IMR-90 (cell line): ENCODE data around the gene RXFP1. TPM values are rescaled to one million over a fixed set of nuclear protein-coding genes. Genes with fewer than 3 reads are reported as not detected.
A peak's percentile ranks its signal among the peaks of the same experiment; 100 is the strongest.

Source experiments
- ATAC-seq: fragments of 200-7000 bp; cut with Tn5 transposase; 2 replicates; pipeline ENCODE4 v1.9.1; 2020; ENCODE audit warnings: low read depth, mild to moderate bottlenecking, moderate library complexity
- BruUV-seq: library from RNA; stranded (reverse); fragments of 400-500 nt; replicated peaks from 2 replicates; lab custom pipeline; 2021; lab: Mats Ljungman, UMichigan
- CTCF ChIA-PET: fragments of 300-600 bp; formaldehyde crosslinking; extraction: SDS; loops from one replicate; lab custom pipeline; 2021; ENCODE audit warnings: antibody characterized with exemption; lab: Yijun Ruan, JAX
- POLR2A ChIA-PET: fragments of 300-600 bp; sonication (Branson Sonifier 250); formaldehyde crosslinking; loops from one replicate; lab custom pipeline; 2022; ENCODE audit warnings: antibody characterized with exemption; ENCODE audit not compliant: unreplicated experiment; lab: Charles Lee
- DNase-seq: peaks from one replicate; pipeline ENCODE4 v3.0.0; 2013
- H2AFZ ChIP-seq: replicated peaks from 2 replicates; pipeline ENCODE3; 2013; ENCODE audit warnings: low read length, mild to moderate bottlenecking; ENCODE audit not compliant: poor library complexity
- H2AK5ac ChIP-seq: 2 replicates; pipeline ENCODE4 v1.6.1; 2013; ENCODE audit warnings: low read depth, low read length, inconsistent platforms
- H2AK9ac ChIP-seq: replicated peaks from 2 replicates; pipeline ENCODE3; 2013; ENCODE audit warnings: mild to moderate bottlenecking, low read depth, low read length, moderate library complexity; ENCODE audit not compliant: poor library complexity
- H2BK120ac ChIP-seq: 2 replicates; pipeline ENCODE4 v1.6.1; 2013; ENCODE audit warnings: low read depth, low read length, inconsistent platforms
- H2BK15ac ChIP-seq: 3 replicates; pipeline ENCODE4 v1.6.1; 2013; ENCODE audit warnings: low read depth, low read length, inconsistent platforms
- H2BK20ac ChIP-seq: 2 replicates; pipeline ENCODE4 v1.6.1; 2013; ENCODE audit warnings: low read depth, mild to moderate bottlenecking, inconsistent platforms, low read length, moderate library complexity
- H2BK5ac ChIP-seq: 2 replicates; pipeline ENCODE4 v1.6.1; 2013; ENCODE audit warnings: mild to moderate bottlenecking, low read depth, low read length, inconsistent platforms; ENCODE audit not compliant: poor library complexity, severe bottlenecking
- H3K14ac ChIP-seq: replicated peaks from 2 replicates; pipeline ENCODE4 v1.6.1; 2013; ENCODE audit warnings: low read depth, low read length, inconsistent platforms
- H3K18ac ChIP-seq: 2 replicates; pipeline ENCODE4 v1.6.1; 2013; ENCODE audit warnings: low read depth, low read length, control low read depth
- H3K23ac ChIP-seq: 2 replicates; pipeline ENCODE4 v1.6.1; 2013; ENCODE audit warnings: low read depth, low read length, inconsistent platforms
- H3K27ac ChIP-seq: 2 replicates; pipeline ENCODE4 v1.5.1; 2013; ENCODE audit warnings: mild to moderate bottlenecking, control low read depth, low read length; ENCODE audit not compliant: insufficient read depth
- H3K27me3 ChIP-seq: 2 replicates; pipeline ENCODE4 v1.6.1; 2013; ENCODE audit warnings: low read length; ENCODE audit not compliant: control insufficient read depth, insufficient read depth
- H3K36me3 ChIP-seq: 2 replicates; pipeline ENCODE4 v1.6.1; 2013; ENCODE audit warnings: low read length, mixed read lengths; ENCODE audit not compliant: control insufficient read depth, insufficient read depth
- H3K4ac ChIP-seq: 2 replicates; pipeline ENCODE4 v1.6.1; 2013; ENCODE audit warnings: low read depth, low read length, inconsistent platforms
- H3K4me1 ChIP-seq: 2 replicates; pipeline ENCODE4 v1.6.1; 2013; ENCODE audit warnings: low read length, mixed read lengths; ENCODE audit not compliant: control insufficient read depth, insufficient read depth
- H3K4me2 ChIP-seq: 2 replicates; pipeline ENCODE4 v1.6.1; 2013; ENCODE audit warnings: low read depth, mild to moderate bottlenecking, control low read depth, low read length, moderate library complexity
- H3K4me3 ChIP-seq: 2 replicates; pipeline ENCODE4 v1.5.1; 2013; ENCODE audit warnings: low read depth, mild to moderate bottlenecking, control low read depth, low read length, moderate library complexity; ENCODE audit not compliant: insufficient read depth
- H3K56ac ChIP-seq: 2 replicates; pipeline ENCODE4 v1.6.1; 2013; ENCODE audit warnings: low read length, inconsistent platforms; ENCODE audit not compliant: insufficient read depth; ENCODE audit errors: extremely low read depth
- H3K79me1 ChIP-seq, 2 experiments: 2 replicates each; pipeline ENCODE4 v1.6.1; 2013; ENCODE audit warnings: low read length in 2 of 2, inconsistent platforms in 1 of 2, low read depth in 1 of 2
- H3K9ac ChIP-seq: 2 replicates; pipeline ENCODE4 v1.6.1; 2013; ENCODE audit warnings: low read depth, low read length, control low read depth
- H3K9me1 ChIP-seq: 2 replicates; pipeline ENCODE4 v1.6.1; 2013; ENCODE audit warnings: low read length, inconsistent platforms; ENCODE audit not compliant: insufficient read depth
- H3K9me3 ChIP-seq: 2 replicates; pipeline ENCODE4 v1.6.1; 2013; ENCODE audit warnings: low read length; ENCODE audit not compliant: control insufficient read depth, insufficient read depth
- H4K20me1 ChIP-seq: 2 replicates; pipeline ENCODE4 v1.6.1; 2013; ENCODE audit warnings: low read length, inconsistent platforms; ENCODE audit not compliant: insufficient read depth
- H4K5ac ChIP-seq: 2 replicates; pipeline ENCODE4 v1.6.1; 2013; ENCODE audit warnings: mild to moderate bottlenecking, low read depth, low read length, control low read depth
- H4K8ac ChIP-seq, 2 experiments: 2 replicates each; pipeline ENCODE4 v1.6.1; 2013; ENCODE audit warnings: low read depth in 2 of 2, low read length in 2 of 2, control low read depth in 1 of 2, inconsistent platforms in 1 of 2
- H4K91ac ChIP-seq: 2 replicates; pipeline ENCODE4 v1.6.1; 2013; ENCODE audit warnings: low read depth, low read length, inconsistent platforms; ENCODE audit not compliant: insufficient read depth
- BHLHE40 ChIP-seq: fragments of 150-350 bp; IDR thresholded peaks from 2 replicates; pipeline ENCODE4 v1.6.1; 2016; ENCODE audit warnings: mild to moderate bottlenecking, low read depth, low read length
- CEBPB ChIP-seq: IDR thresholded peaks from 2 replicates; pipeline ENCODE4 v1.6.1; 2012; ENCODE audit warnings: low read depth, low read length, improper control_type of control experiment
- CHD1 ChIP-seq: IDR thresholded peaks from 2 replicates; pipeline ENCODE4 v1.6.1; 2012; ENCODE audit warnings: low read depth, low read length, improper control_type of control experiment
- FOS ChIP-seq: fragments of 150-350 bp; IDR thresholded peaks from 2 replicates; pipeline ENCODE4 v1.6.1; 2016; ENCODE audit warnings: low read depth, low read length
- MAFK ChIP-seq: IDR thresholded peaks from 2 replicates; pipeline ENCODE4 v1.6.1; 2012; ENCODE audit warnings: low read depth, low read length, improper control_type of control experiment
- MAZ ChIP-seq: IDR thresholded peaks from 2 replicates; pipeline ENCODE4 v1.6.1; 2012; ENCODE audit warnings: low read depth, mild to moderate bottlenecking, low read length, improper control_type of control experiment, moderate library complexity, borderline replicate concordance
- MXI1 ChIP-seq: IDR thresholded peaks from 2 replicates; pipeline ENCODE4 v1.6.1; 2012; ENCODE audit warnings: low read depth, mild to moderate bottlenecking, low read length, moderate library complexity, borderline replicate concordance
- NFE2L2 ChIP-seq: fragments of 150-350 bp; IDR thresholded peaks from 2 replicates; pipeline ENCODE4 v1.6.1; 2016; ENCODE audit warnings: low read depth, mild to moderate bottlenecking, low read length
- RCOR1 ChIP-seq: IDR thresholded peaks from 2 replicates; pipeline ENCODE4 v1.6.1; 2012; ENCODE audit warnings: mild to moderate bottlenecking, low read length, improper control_type of control experiment; ENCODE audit not compliant: insufficient replicate concordance
- WGBS, 2 experiments: methylation state at CpG; one replicate each; pipeline versions ENCODE4 v1.1.5 to v1.1.7; 2013; ENCODE audit warnings: missing lambda C conversion rate in 2 of 2; ENCODE audit not compliant: insufficient read length in 1 of 2; ENCODE audit errors: extremely low coverage in 2 of 2; 5-methylcytosine and 5-hydroxymethylcytosine counted together
- dilution Hi-C: fragments of 300-500 bp; cut with HindIII; formaldehyde crosslinking; loops from one replicate; pipeline ENCODE4 v1.14.3; 2018; ENCODE audit warnings: low sequenced_read_pairs; ENCODE audit not compliant: unreplicated experiment
- in situ Hi-C: fragments of 300-500 bp; cut with MboI; formaldehyde crosslinking; loops from 3 replicates; pipeline ENCODE4 v1.14.3; 2019; ENCODE audit warnings: low sequenced_read_pairs, inconsistent platforms, mixed read lengths
- intact Hi-C: fragments of 100-400 bp; cut with micrococcal nuclease; formaldehyde crosslinking; loops from 2 replicates; pipeline ENCODE4 v1.10.0; 2022
- polyA plus RNA-seq, 3 experiments: library from polyadenylated mRNA; depleted of rRNA; stranded (reverse); fragments of >200 nt; gene quantifications; 2 replicates each; pipeline ENCODE4 v1.2.3, GENCODE V29; 2012; ENCODE audit warnings: low replicate concordance in 1 of 3
- total RNA-seq: library from RNA; depleted of rRNA; stranded (reverse); fragments of >200 nt; gene quantifications from 2 replicates; pipeline ENCODE4 v1.2.3, GENCODE V29; 2012
- TF ChIP-seq, protein P1 (sequence below): fragments of 150-350 bp; IDR thresholded peaks from 2 replicates; pipeline ENCODE4 v1.6.1; 2016; ENCODE audit warnings: low read depth, mild to moderate bottlenecking, low read length, moderate library complexity, borderline replicate concordance
- TF ChIP-seq, protein P2 (sequence below): conservative IDR thresholded peaks from 2 replicates; pipeline ENCODE4 v1.5.1; 2012; ENCODE audit warnings: mild to moderate bottlenecking, low read depth, low read length, improper control_type of control experiment
- TF ChIP-seq, protein P3 (sequence below): fragments of 150-350 bp; IDR thresholded peaks from 2 replicates; pipeline ENCODE4 v1.6.1; 2017; ENCODE audit warnings: mild to moderate bottlenecking, antibody characterized with exemption, low read length, low read depth

RXFP1 gene
- total and polyA plus RNA-seq, 2 of the 4 experiments (the other 2 are of a cell fraction), result not detected

DNA sequence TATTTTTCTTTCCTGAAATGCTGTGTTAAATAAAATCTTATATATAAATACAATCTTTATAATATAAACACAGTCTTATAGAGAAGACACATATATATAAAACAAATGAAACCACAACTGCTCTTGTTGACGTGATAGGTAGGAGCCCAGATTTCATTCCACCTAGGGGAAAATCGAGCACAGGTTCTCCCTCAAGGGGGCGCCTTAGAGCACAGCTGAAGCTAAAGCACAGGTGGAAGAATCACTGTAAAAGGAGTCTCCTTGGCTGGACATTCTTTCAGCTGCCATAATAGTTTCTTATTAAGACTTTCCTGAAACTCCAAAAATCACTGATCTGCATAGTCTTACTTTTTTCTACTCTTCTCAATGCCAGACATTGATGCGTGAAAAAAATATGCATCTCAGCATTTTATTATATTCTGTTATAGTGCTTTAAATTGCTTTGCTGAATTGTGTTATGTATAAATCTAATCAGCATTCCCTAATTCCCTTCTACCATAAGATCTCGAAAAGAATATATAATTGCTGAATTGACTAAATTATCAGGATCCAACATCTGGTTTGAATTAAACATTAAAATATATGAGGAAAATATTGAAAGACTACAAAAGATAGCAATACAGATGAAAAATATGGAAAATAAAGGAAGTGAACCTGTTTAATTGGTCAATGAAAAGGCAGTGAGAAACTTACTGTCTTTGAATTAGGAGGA is 25.5 kb upstream of the RXFP1 start:
- CTCF ChIA-PET, result interaction anchor here (0.7 kb wide), 1 partner anchor 12 kb away, joined by 3 read pairs; no protein-coding TSS in a partner anchor
- H2AK9ac ChIP-seq, result no peak overlapping the region
- H3K36me3 ChIP-seq, result no peaks in the 10 kb centered on the region
- H4K5ac ChIP-seq, result no peak overlapping the region
- no peak overlapping the region for H3K9ac ChIP-seq
- no peak overlapping the region for H3K27ac ChIP-seq
- H2BK20ac ChIP-seq, result no peak overlapping the region
- no peak overlapping the region for H3K56ac ChIP-seq
- WGBS, 2 experiments, result no CpG with 5 or more reads among the region's 5 CpGs
- H3K9me3 ChIP-seq, result no peaks in the 10 kb centered on the region
- no peaks in the 10 kb centered on the region for H3K27me3 ChIP-seq
- no peaks in the 10 kb centered on the region for H3K79me1 ChIP-seq
- intact Hi-C loops (no loop called here), in situ Hi-C loops (no loop called here), dilution Hi-C loops (no loop called here)
- POLR2A ChIA-PET, result no interaction called here
- H3K4me2 ChIP-seq, result no peak overlapping the region
- DNase-seq (no peak), ATAC-seq (no peak)
- no peak overlapping the region for H2AFZ ChIP-seq
- no peak overlapping the region for H4K91ac ChIP-seq
- no peaks in the 10 kb centered on the region for H3K9me1 ChIP-seq
- H4K8ac ChIP-seq, result no peak overlapping the region
- no peak overlapping the region for H2AK5ac ChIP-seq
- H3K14ac ChIP-seq, result no peak overlapping the region
- H4K20me1 ChIP-seq, result no peaks in the 10 kb centered on the region
- H2BK5ac ChIP-seq, result no peak overlapping the region
- no peak overlapping the region for H3K18ac ChIP-seq
- TF ChIP-seq CEBPB (no peak), MXI1 (no peak), NFE2L2 (no peak), FOS (no peak), MAZ (no peak), RCOR1 (no peak), MAFK (peak; percentile 74), CHD1 (no peak), BHLHE40 (no peak)
- TF ChIP-seq, protein P1, sequence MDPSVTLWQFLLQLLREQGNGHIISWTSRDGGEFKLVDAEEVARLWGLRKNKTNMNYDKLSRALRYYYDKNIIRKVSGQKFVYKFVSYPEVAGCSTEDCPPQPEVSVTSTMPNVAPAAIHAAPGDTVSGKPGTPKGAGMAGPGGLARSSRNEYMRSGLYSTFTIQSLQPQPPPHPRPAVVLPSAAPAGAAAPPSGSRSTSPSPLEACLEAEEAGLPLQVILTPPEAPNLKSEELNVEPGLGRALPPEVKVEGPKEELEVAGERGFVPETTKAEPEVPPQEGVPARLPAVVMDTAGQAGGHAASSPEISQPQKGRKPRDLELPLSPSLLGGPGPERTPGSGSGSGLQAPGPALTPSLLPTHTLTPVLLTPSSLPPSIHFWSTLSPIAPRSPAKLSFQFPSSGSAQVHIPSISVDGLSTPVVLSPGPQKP, result no peak
- TF ChIP-seq, protein P2, sequence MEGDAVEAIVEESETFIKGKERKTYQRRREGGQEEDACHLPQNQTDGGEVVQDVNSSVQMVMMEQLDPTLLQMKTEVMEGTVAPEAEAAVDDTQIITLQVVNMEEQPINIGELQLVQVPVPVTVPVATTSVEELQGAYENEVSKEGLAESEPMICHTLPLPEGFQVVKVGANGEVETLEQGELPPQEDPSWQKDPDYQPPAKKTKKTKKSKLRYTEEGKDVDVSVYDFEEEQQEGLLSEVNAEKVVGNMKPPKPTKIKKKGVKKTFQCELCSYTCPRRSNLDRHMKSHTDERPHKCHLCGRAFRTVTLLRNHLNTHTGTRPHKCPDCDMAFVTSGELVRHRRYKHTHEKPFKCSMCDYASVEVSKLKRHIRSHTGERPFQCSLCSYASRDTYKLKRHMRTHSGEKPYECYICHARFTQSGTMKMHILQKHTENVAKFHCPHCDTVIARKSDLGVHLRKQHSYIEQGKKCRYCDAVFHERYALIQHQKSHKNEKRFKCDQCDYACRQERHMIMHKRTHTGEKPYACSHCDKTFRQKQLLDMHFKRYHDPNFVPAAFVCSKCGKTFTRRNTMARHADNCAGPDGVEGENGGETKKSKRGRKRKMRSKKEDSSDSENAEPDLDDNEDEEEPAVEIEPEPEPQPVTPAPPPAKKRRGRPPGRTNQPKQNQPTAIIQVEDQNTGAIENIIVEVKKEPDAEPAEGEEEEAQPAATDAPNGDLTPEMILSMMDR, result 0 out of 2 replicates have a peak, but pooled peaks have one; percentile 26
- TF ChIP-seq, protein P3, sequence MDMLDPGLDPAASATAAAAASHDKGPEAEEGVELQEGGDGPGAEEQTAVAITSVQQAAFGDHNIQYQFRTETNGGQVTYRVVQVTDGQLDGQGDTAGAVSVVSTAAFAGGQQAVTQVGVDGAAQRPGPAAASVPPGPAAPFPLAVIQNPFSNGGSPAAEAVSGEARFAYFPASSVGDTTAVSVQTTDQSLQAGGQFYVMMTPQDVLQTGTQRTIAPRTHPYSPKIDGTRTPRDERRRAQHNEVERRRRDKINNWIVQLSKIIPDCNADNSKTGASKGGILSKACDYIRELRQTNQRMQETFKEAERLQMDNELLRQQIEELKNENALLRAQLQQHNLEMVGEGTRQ, result no peak
- no peak overlapping the region for H3K4ac ChIP-seq
- no peak overlapping the region for H3K4me3 ChIP-seq
- no peak overlapping the region for H2BK120ac ChIP-seq
- no peaks in the 10 kb centered on the region for H3K4me1 ChIP-seq
- H3K23ac ChIP-seq, result no peak overlapping the region
- no TSS peak for BruUV-seq
- H2BK15ac ChIP-seq, result no peak overlapping the region
